HCT116 (cell line): ENCODE measurements around the gene CDH3. TPM values are rescaled to one million over a fixed set of nuclear protein-coding genes. Genes with fewer than 3 reads are reported as not detected.

Source experiments
- ATAC-seq: fragments of 200-7000 bp; cut with Tn5 transposase; 2 replicates; pipeline ENCODE4 v1.9.1; 2020; ENCODE audit warnings: mild to moderate bottlenecking, moderate library complexity
- BruUV-seq: library from RNA; stranded (reverse); fragments of 400-500 nt; replicated peaks from 2 replicates; lab custom pipeline; 2021; lab: Mats Ljungman, UMichigan
- CTCF ChIA-PET: fragments of 300-600 bp; sonication (Branson Sonifier 250); formaldehyde crosslinking; loops from one replicate; lab custom pipeline; 2021; ENCODE audit warnings: antibody characterized with exemption; lab: Charles Lee
- POLR2A ChIA-PET: fragments of 300-600, 350-600 bp; sonication (Branson Sonifier 250); formaldehyde crosslinking; loops from one replicate; lab custom pipeline; 2021; ENCODE audit warnings: antibody characterized with exemption; lab: Charles Lee
- RAD21 ChIA-PET, 2 experiments: fragments of 300-600 bp; sonication (Branson Sonifier 250); formaldehyde crosslinking; loops; one replicate each; lab custom pipeline; 2023; ENCODE audit warnings: low total read pairs in 2 of 2; ENCODE audit not compliant: uncharacterized antibody in 2 of 2, unreplicated experiment in 2 of 2, low non-redundant PET in 1 of 2; lab: Charles Lee
- DNase-seq: peaks from one replicate; pipeline ENCODE4 v3.0.0-alpha.2; 2010; ENCODE audit warnings: low read depth, low spot score
- H2AFZ ChIP-seq: fragments of 200-600 bp; shearing (Covaris generic), sonication (generic); 2 replicates; pipeline ENCODE4 v1.6.1; 2017; ENCODE audit warnings: low read depth, mixed run types, mixed read lengths, antibody characterized with exemption, low read length; ENCODE audit not compliant: poor library complexity, severe bottlenecking
- H3K27ac ChIP-seq: 2 replicates; pipeline ENCODE4 v1.5.1; 2012; ENCODE audit warnings: low read depth, low read length
- H3K27me3 ChIP-seq: fragments of 200-600 bp; sonication (generic); 2 replicates; pipeline ENCODE4 v1.6.1; 2016; ENCODE audit warnings: mixed run types, low read length, mixed read lengths; ENCODE audit not compliant: insufficient read depth
- H3K36me3 ChIP-seq, 2 experiments: fragments of 200-500 bp in 1 of 2; fragments of 200-600 bp in 1 of 2; sonication (Bioruptor generic) in 1 of 2; sonication (generic) in 1 of 2; 2 replicates each; pipeline versions ENCODE4 v1.5.1 to v1.6.1; 2014 to 2016; ENCODE audit warnings: low read length in 2 of 2, inconsistent platforms in 1 of 2, mixed read lengths in 1 of 2, mixed run types in 1 of 2; ENCODE audit not compliant: insufficient read depth in 2 of 2, control insufficient read depth in 1 of 2
- H3K4me1 ChIP-seq, 2 experiments: fragments of 200-600 bp in 1 of 2; sonication (generic) in 1 of 2; 2 replicates each; pipeline versions ENCODE4 v1.5.1 to v1.6.1; 2012 to 2017; ENCODE audit warnings: low read length in 2 of 2, inconsistent platforms in 1 of 2, mild to moderate bottlenecking in 1 of 2, mixed read lengths in 1 of 2, mixed run types in 1 of 2, moderate library complexity in 1 of 2; ENCODE audit not compliant: insufficient read depth in 2 of 2, control insufficient read depth in 1 of 2
- H3K4me2 ChIP-seq: fragments of 200-600 bp; sonication (generic); 2 replicates; pipeline ENCODE4 v1.6.1; 2017; ENCODE audit warnings: mixed run types, low read length, mixed read lengths
- H3K4me3 ChIP-seq, 2 experiments: fragments of 200-600 bp in 1 of 2; sonication (generic) in 1 of 2; replicated peaks in 1 of 2; 2 replicates each; pipeline ENCODE4 v1.5.1; 2011 to 2016; ENCODE audit warnings: low read length in 2 of 2, control low read depth in 1 of 2, low read depth in 1 of 2, mild to moderate bottlenecking in 1 of 2, mixed read lengths in 1 of 2, mixed run types in 1 of 2
- H3K79me2 ChIP-seq: fragments of 200-600 bp; sonication (generic); 2 replicates; pipeline ENCODE4 v1.6.1; 2017; ENCODE audit warnings: mild to moderate bottlenecking, mixed run types, low read length, moderate library complexity, mixed read lengths; ENCODE audit not compliant: insufficient read depth
- H3K9ac ChIP-seq: fragments of 200-600 bp; sonication (generic); 2 replicates; pipeline ENCODE4 v1.6.1; 2016; ENCODE audit warnings: low read length, mixed read lengths
- H3K9me2 ChIP-seq: fragments of 200-600 bp; sonication (generic), shearing (Covaris generic); 2 replicates; pipeline ENCODE4 v1.6.1; 2017; ENCODE audit warnings: mixed run types, mild to moderate bottlenecking, moderate library complexity; ENCODE audit not compliant: insufficient read depth
- H3K9me3 ChIP-seq, 2 experiments: fragments of 200-500 bp in 1 of 2; fragments of 200-600 bp in 1 of 2; sonication (Bioruptor generic) in 1 of 2; sonication (generic) in 1 of 2; 2 replicates each; pipeline ENCODE4 v1.6.1; 2014 to 2017; ENCODE audit warnings: low read length in 2 of 2, mixed read lengths in 2 of 2, inconsistent platforms in 1 of 2, low read depth in 1 of 2, mild to moderate bottlenecking in 1 of 2, mixed run types in 1 of 2, moderate library complexity in 1 of 2; ENCODE audit not compliant: control insufficient read depth in 1 of 2, insufficient read depth in 1 of 2
- H4K20me1 ChIP-seq: fragments of 200-600 bp; sonication (generic), shearing (Covaris generic); 2 replicates; pipeline ENCODE4 v1.6.1; 2017; ENCODE audit warnings: mixed run types, mild to moderate bottlenecking, moderate library complexity; ENCODE audit not compliant: insufficient read depth
- JUND ChIP-seq: IDR thresholded peaks from 2 replicates; pipeline ENCODE4 v1.6.1; 2012
- TCF7L2 ChIP-seq: IDR thresholded peaks from 2 replicates; pipeline ENCODE4 v1.7.0; 2011; ENCODE audit warnings: borderline replicate concordance, inconsistent platforms; ENCODE audit not compliant: insufficient read depth, insufficient read length; ENCODE audit errors: extremely low read depth
- YY1 ChIP-seq: IDR thresholded peaks from 2 replicates; pipeline ENCODE4 v1.6.1; 2011; ENCODE audit warnings: low read length, low read depth, moderate library complexity, mild to moderate bottlenecking; ENCODE audit not compliant: insufficient replicate concordance; ENCODE audit errors: extremely low read depth
- ZFX ChIP-seq: fragments of 450-650 bp; IDR thresholded peaks from 2 replicates; pipeline ENCODE4 v1.6.1; 2017
- intact Hi-C: fragments of 100-400 bp; cut with micrococcal nuclease; formaldehyde crosslinking; loops from 2 replicates; pipeline ENCODE4 v1.10.0; 2022
- total RNA-seq: library from RNA; stranded (reverse); gene quantifications from one replicate; pipeline ENCODE4 v1.2.1, GENCODE V29; 2021; ENCODE audit not compliant: unreplicated experiment
- TF ChIP-seq, protein P1 (sequence below): IDR thresholded peaks from 2 replicates; pipeline ENCODE4 v1.6.1; 2011; ENCODE audit warnings: mild to moderate bottlenecking, low read length, moderate library complexity; ENCODE audit not compliant: insufficient replicate concordance; ENCODE audit errors: extremely low read depth
- TF ChIP-seq, protein P2 (sequence below): IDR thresholded peaks from 2 replicates; pipeline ENCODE4 v1.6.1; 2012

CDH3 gene
- total RNA-seq, 1 experiment from 2014 or later = 94.7 TPM

DNA sequence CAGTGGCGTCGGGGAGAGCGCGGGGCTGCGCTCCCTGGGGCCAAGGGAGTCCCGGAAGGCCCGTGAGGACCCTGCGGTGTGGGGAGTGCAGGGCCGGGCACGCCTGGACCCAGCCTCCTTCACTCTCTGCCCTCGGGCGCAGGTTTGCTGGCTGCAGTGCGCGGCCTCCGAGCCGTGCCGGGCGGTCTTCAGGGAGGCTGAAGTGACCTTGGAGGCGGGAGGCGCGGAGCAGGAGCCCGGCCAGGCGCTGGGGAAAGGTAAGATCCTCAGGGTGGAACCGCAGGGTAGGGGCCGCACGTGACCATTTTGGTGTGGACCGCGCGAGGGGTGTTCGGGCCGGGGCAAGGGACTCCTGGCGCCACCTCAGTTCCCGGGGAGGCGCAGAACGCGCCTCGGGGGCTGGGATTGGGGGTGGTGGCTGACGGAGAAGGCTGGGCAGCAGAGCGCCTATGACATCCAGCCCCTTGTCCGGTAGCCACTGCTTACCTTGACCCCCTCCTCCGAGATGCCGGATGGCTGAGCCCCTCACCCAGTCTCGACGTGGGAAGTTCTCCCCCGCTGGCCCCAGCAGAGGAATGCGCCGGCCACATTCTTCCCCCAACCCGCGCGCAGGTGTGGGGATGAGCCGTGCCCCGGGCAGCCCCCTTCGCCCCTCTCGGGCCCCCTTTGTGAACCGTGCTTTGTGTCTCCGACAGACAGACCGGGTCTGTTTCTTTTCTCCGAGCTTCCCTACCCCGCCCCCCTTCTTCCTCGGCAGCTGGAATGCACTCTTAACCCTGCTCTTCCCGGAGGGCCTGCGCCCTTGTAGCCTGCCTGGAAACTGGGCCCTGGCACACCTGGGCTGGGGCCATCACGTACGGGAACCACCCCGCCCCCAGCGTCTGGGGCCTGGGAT lies 631 bp downstream of the CDH3 start:
- peak; percentile 52 for ATAC-seq
- no peak overlapping the region for H2AFZ ChIP-seq

More for the DNA sequence above, 631 bp downstream of the CDH3 start:
- Histone ChIP-seq H3K4me3 (peak overlapping the region; percentile 85 to 95), H3K79me2 (peaks cover 56% of the 10 kb centered on the region), H3K36me3 (peaks cover 0 to 5% of the 10 kb centered on the region in 2 experiments; a peak in 1 of 4 replicates), H3K4me2 (peak overlapping the region; percentile 100), H3K4me1 (peaks cover 17 to 34% of the 10 kb centered on the region in 2 experiments), H4K20me1 (no peaks in the 10 kb centered on the region), H3K9ac (peak overlapping the region; percentile 87), H3K9me3 (no peaks in the 10 kb centered on the region), H3K27me3 (no peaks in the 10 kb centered on the region), H3K9me2 (no peaks in the 10 kb centered on the region), H3K27ac (peak overlapping the region; percentile 82)
- TF ChIP-seq YY1 (no peak), ZFX (peak; percentile 39; the same call in 1 of the 2 replicates), JUND (no peak), TCF7L2 (peak; percentile 7)
- TF ChIP-seq, protein P1, sequence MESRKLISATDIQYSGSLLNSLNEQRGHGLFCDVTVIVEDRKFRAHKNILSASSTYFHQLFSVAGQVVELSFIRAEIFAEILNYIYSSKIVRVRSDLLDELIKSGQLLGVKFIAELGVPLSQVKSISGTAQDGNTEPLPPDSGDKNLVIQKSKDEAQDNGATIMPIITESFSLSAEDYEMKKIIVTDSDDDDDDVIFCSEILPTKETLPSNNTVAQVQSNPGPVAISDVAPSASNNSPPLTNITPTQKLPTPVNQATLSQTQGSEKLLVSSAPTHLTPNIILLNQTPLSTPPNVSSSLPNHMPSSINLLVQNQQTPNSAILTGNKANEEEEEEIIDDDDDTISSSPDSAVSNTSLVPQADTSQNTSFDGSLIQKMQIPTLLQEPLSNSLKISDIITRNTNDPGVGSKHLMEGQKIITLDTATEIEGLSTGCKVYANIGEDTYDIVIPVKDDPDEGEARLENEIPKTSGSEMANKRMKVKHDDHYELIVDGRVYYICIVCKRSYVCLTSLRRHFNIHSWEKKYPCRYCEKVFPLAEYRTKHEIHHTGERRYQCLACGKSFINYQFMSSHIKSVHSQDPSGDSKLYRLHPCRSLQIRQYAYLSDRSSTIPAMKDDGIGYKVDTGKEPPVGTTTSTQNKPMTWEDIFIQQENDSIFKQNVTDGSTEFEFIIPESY = no peak
- TF ChIP-seq, protein P2, sequence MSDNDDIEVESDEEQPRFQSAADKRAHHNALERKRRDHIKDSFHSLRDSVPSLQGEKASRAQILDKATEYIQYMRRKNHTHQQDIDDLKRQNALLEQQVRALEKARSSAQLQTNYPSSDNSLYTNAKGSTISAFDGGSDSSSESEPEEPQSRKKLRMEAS = 0 out of 2 replicates have a peak, but pooled peaks have one; percentile 18
- no TSS peak for BruUV-seq
- ChIA-PET RAD21 (interaction anchor here in 1 of 2 experiments (1.9 kb wide), 1 partner anchor 55 kb away, joined by 7 read pairs; no protein-coding TSS in a partner anchor), CTCF (interaction anchor here (2.2 to 2.5 kb wide), 2 partner anchors 13 to 55 kb away, joined by 6 to 10 read pairs; no protein-coding TSS in a partner anchor), POLR2A (interaction anchor here (0.9 to 1.9 kb wide), 3 partner anchors 9 to 55 kb away, joined by 3 to 7 read pairs (median 3); no protein-coding TSS in a partner anchor)
- DNase-seq = no peak
- intact Hi-C loops = no loop called here
